ENCODE results near the gene RBM22. TPM values are rescaled to one million over a fixed set of nuclear protein-coding genes. Genes with fewer than 3 reads are reported as not detected.

RBM22 gene
- total and polyA plus RNA-seq, 2 of the 8 experiments (the other 6 are each of a cell fraction or from before 2014, with no cell fraction given), result 20.8 to 33.9 TPM

GRCh38 chr5:150653145-150653761, 47.6 kb downstream of the RBM22 start:
- ChIA-PET POLR2A (ENCODE audit: partially characterized antibody) (interaction anchor here (1.0 to 1.4 kb wide), 4 partner anchors 9 to 93 kb away, joined by 4 to 7 read pairs (median 6); partner anchors contain the start of gene RBM22), CTCF (ENCODE audit: partially characterized antibody) (interaction anchor here (0.7 to 20.1 kb wide), 24 partner anchors 3 to 204 kb away, joined by 3 to 303 read pairs (median 4); partner anchors contain the start of genes MYOZ3, RPS14 and SYNPO)
- Histone ChIP-seq H4K8ac (ENCODE audit: extremely low read depth, insufficient read depth, low read length) (no peak overlapping the region), H3K4ac (replicated peaks; ENCODE audit: insufficient read length, low read depth, low read length) (no peak overlapping the region), H4K91ac (replicated peaks; ENCODE audit: insufficient read length, low read length) (no peak overlapping the region), H2BK120ac (replicated peaks; ENCODE audit: low read depth, low read length) (no peak overlapping the region), H2BK12ac (ENCODE audit: low read depth, low read length) (no peak overlapping the region), H3K4me2 (ENCODE audit: insufficient read depth in 1 of 2, low read depth in 2 of 2, low read length in 2 of 2) (no peak overlapping the region), H3K79me1 (ENCODE audit: low read depth, low read length) (no peaks in the 10 kb centered on the region), H3K36me3 (ENCODE audit: control insufficient read depth in 2 of 4, insufficient read depth in 4 of 4, low read length in 3 of 4) (no peaks in the 10 kb centered on the region), H2AK5ac (ENCODE audit: low read depth, low read length) (no peak overlapping the region), H3K56ac (replicated peaks; ENCODE audit: insufficient read length, low read depth, low read length) (no peak overlapping the region), H3K27me3 (replicated peaks in 1 of 4; ENCODE audit: control insufficient read depth in 3 of 4, extremely low read depth in 1 of 4, insufficient read depth in 3 of 4, low read length in 3 of 4) (no peaks in the 10 kb centered on the region; a peak in 1 of 7 replicates), H3K9ac (replicated peaks in 1 of 4; ENCODE audit: extremely low read depth in 1 of 4, low read depth in 3 of 4, low read length in 3 of 4) (no peak overlapping the region), H4K5ac (ENCODE audit: insufficient read length, low read depth, low read length) (no peak overlapping the region), H3K23me2 (ENCODE audit: low read depth, low read length) (peaks cover 2% of the 10 kb centered on the region; the same call in 1 of the 2 replicates), H2BK5ac (ENCODE audit: low read depth, low read length) (no peak overlapping the region), H3K4me3 (ENCODE audit: extremely low read depth in 1 of 4, insufficient read depth in 2 of 4, low read depth in 3 of 4, low read length in 4 of 4) (no peak overlapping the region), H3K23ac (ENCODE audit: insufficient read length) (no peak overlapping the region), H3K14ac (ENCODE audit: insufficient read length) (no peak overlapping the region), H2BK15ac (ENCODE audit: low read length) (no peak overlapping the region), H3K27ac (ENCODE audit: low read depth, low read length) (no peak overlapping the region), H2BK20ac (ENCODE audit: low read length) (no peak overlapping the region), H3K9me3 (ENCODE audit: insufficient read depth in 2 of 2, low read depth in 1 of 2, low read length in 1 of 2) (no peaks in the 10 kb centered on the region), H2AFZ (ENCODE audit: low read length) (no peak overlapping the region), H3K18ac (ENCODE audit: extremely low read depth, low read length) (no peak overlapping the region), H3K4me1 (replicated peaks in 1 of 4; ENCODE audit: control insufficient read depth in 3 of 4, insufficient read depth in 4 of 4, low read length in 3 of 4) (peaks cover 0 to 4% (median 2%) of the 10 kb centered on the region in 4 experiments; a peak in 4 of 7 replicates), H4K20me1 (replicated peaks in 1 of 2; ENCODE audit: control insufficient read depth in 1 of 2, insufficient read depth in 2 of 2, low read length in 2 of 2) (no peaks in the 10 kb centered on the region), H3K79me2 (ENCODE audit: control insufficient read depth in 1 of 2, insufficient read depth in 2 of 2, low read length in 2 of 2) (no peaks in the 10 kb centered on the region)
- FAIRE-seq (no peak), DNase-seq (ENCODE audit: low read depth in 1 of 2, low spot score in 2 of 2) (no peak)
- WGBS, 2 experiments (ENCODE audit: extremely low coverage in 1 of 2, insufficient coverage in 1 of 2, insufficient read length in 1 of 2, insufficient replicate concordance in 2 of 2, low coverage in 1 of 2, low lambda C conversion rate in 2 of 2, missing lambda C conversion rate in 1 of 2), result 92% methylated on average over 5 of the region's 5 CpGs; no CpG with 5 or more reads in 1 of the 2 experiments
- TF ChIP-seq RBBP5 (IDR thresholded peaks at IDR 0.05; ENCODE audit: borderline replicate concordance, low read depth, low read length) (no peak), RAD21 (IDR thresholded peaks at IDR 0.05 in 1 of 2, conservative IDR thresholded peaks at IDR 0.05 in 1 of 2; ENCODE audit: low read depth in 2 of 2, low read length in 2 of 2) (peak; percentile 7 to 31; a peak in 2 of 4 replicates), SP4 (IDR thresholded peaks at IDR 0.05; ENCODE audit: low read length) (no peak), E2F6 (IDR thresholded peaks at IDR 0.05) (no peak), POLR2AphosphoS5 (IDR thresholded peaks at IDR 0.05; ENCODE audit: low read depth, low read length) (no peak), BCL11A (IDR thresholded peaks at IDR 0.05; ENCODE audit: low read depth in 2 of 2, low read length in 2 of 2) (no peak), CHD1 (IDR thresholded peaks at IDR 0.05; ENCODE audit: low read depth, low read length) (no peak), TBP (IDR thresholded peaks at IDR 0.05; ENCODE audit: low read depth, low read length) (no peak), ATF2 (IDR thresholded peaks at IDR 0.05; ENCODE audit: low read length) (no peak), RNF2 (IDR thresholded peaks at IDR 0.05; ENCODE audit: borderline replicate concordance, low read depth, low read length, missing control alignments, poor library complexity, severe bottlenecking) (no peak)

Measured in H1 (cell line).